ENCODE results near the gene BAHCC1. TPM values are rescaled to one million over a fixed set of nuclear protein-coding genes. Genes with fewer than 3 reads are reported as not detected.

Gene BAHCC1
- total and polyA plus RNA-seq, 2 of the 4 experiments (the other 2 are of a cell fraction): 0.36 to 7.8 TPM

DNA sequence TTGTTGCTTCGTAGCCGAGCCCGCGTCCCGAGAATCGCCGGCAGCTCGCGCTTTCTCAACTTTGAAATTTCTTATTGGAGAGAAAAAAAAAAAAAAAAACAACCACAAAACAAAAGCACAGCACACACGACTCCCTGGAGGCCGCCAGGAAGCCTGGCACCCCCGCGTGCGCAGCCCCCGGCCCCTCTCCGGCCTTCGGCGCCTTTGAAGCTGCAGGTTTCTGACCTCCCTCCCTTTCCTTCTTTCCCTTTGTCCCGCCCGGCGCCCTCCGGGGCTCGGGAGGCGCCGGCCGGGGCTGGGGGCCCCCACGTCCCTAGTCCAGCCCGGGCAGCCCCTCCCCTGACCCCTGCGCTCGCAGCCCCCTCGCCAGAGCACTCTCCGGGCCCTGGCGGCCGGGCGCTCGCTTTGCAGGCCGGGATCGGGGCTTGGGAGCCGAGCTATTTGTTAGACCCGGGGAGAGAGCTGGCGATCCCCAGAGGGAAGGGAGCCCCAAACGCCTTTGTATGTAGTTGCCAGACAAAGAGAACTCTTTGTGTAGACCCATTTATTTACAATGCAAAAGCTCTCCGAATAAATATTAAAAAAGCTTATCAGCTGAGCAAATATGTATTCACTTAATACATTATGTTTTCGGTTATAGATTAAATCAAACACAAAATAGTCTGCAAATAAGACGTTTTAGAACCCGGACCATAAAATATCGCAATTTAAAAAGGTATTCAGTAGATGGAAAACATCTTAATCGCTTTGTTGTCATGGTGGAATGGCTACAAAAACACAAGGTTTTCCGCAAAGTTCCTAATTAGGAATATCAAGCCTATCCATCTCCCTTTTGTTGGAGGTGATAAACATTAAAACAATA lies 2.3 kb downstream of the BAHCC1 start:
- H3K27me3 ChIP-seq (ENCODE audit: control insufficient read depth, insufficient read depth, low read length): no peaks in the 10 kb centered on the region
- peak overlapping the region; percentile 96 for H2BK5ac ChIP-seq (ENCODE audit: low read depth, low read length, poor library complexity, severe bottlenecking)
- peaks cover 20% of the 10 kb centered on the region for H3K4me1 ChIP-seq (ENCODE audit: control insufficient read depth, insufficient read depth, low read length)
- POLR2A ChIA-PET (ENCODE audit: unreplicated experiment): interaction anchor here (0.5 to 0.8 kb wide), 6 partner anchors 10 to 1686 kb away, joined by 3 to 5 read pairs (median 4); partner anchors contain the start of gene ACTG1
- H2AFZ ChIP-seq (replicated peaks; ENCODE audit: low read length, poor library complexity): peak overlapping the region; percentile 85
- 0% methylated on average over 8 of the region's 49 CpGs; no CpG with 5 or more reads in 1 of the 2 experiments for WGBS, 2 experiments (ENCODE audit: extremely low coverage in 2 of 2, insufficient read length in 1 of 2)
- H3K9me3 ChIP-seq (ENCODE audit: control insufficient read depth, insufficient read depth, low read length): no peaks in the 10 kb centered on the region
- peak overlapping the region; percentile 73 for H3K18ac ChIP-seq (ENCODE audit: low read depth, low read length)
- H2BK15ac ChIP-seq (ENCODE audit: low read depth, low read length): peak overlapping the region; percentile 47; the same call in 1 of the 3 replicates
- in situ Hi-C loops (cut with MboI; ENCODE audit: low sequenced_read_pairs): no loop called here
- H4K91ac ChIP-seq (ENCODE audit: insufficient read depth, low read depth, low read length): peak overlapping the region; percentile 76
- BruUV-seq (replicated peaks): no TSS peak
- H3K4me2 ChIP-seq (ENCODE audit: low read depth, low read length): peak overlapping the region; percentile 90
- peak overlapping the region; percentile 93 for H3K4ac ChIP-seq (ENCODE audit: low read depth, low read length)
- H2AK5ac ChIP-seq (ENCODE audit: low read depth, low read length): peak overlapping the region; percentile 96
- peak overlapping the region; percentile 83 for H3K9ac ChIP-seq (ENCODE audit: low read depth, low read length)
- peak overlapping the region; percentile 90 for H3K27ac ChIP-seq (ENCODE audit: insufficient read depth, low read length)
- peak overlapping the region; percentile 48; the same call in 1 of the 2 replicates for H2BK20ac ChIP-seq (ENCODE audit: low read depth, low read length)
- peak overlapping the region; percentile 77 for H3K56ac ChIP-seq (ENCODE audit: extremely low read depth, insufficient read depth, low read length)
- peak overlapping the region; percentile 67 to 76 for H4K8ac ChIP-seq (ENCODE audit: low read depth in 2 of 2, low read length in 2 of 2)
- dilution Hi-C loops (cut with HindIII; ENCODE audit: low sequenced_read_pairs, unreplicated experiment): no loop called here
- H4K5ac ChIP-seq (ENCODE audit: low read depth, low read length): peak overlapping the region; percentile 95
- H3K14ac ChIP-seq (replicated peaks; ENCODE audit: low read depth, low read length): peak overlapping the region; percentile 88
- peak overlapping the region; percentile 95 for H2AK9ac ChIP-seq (replicated peaks; ENCODE audit: low read depth, low read length, poor library complexity)
- peak overlapping the region; percentile 82 for H3K23ac ChIP-seq (ENCODE audit: low read depth, low read length)
- intact Hi-C loops (cut with micrococcal nuclease): loop anchor here (1.0 kb wide), 1 partner anchor 87 kb away; no protein-coding TSS in a partner anchor
- DNase-seq (peak; percentile 62), ATAC-seq (ENCODE audit: low read depth) (no peak)
- H3K9me1 ChIP-seq (ENCODE audit: insufficient read depth, low read length): no peaks in the 10 kb centered on the region
- TF ChIP-seq MXI1 (IDR thresholded peaks at IDR 0.05; ENCODE audit: borderline replicate concordance, low read depth, low read length): no peak
- TF ChIP-seq BHLHE40 (IDR thresholded peaks at IDR 0.05; ENCODE audit: low read depth, low read length): no peak
- no peak for TF ChIP-seq RAD21 (IDR thresholded peaks at IDR 0.05; ENCODE audit: low read length)
- no peak for TF ChIP-seq POLR2A (IDR thresholded peaks at IDR 0.05; ENCODE audit: low read depth, low read length)
- no peak for TF ChIP-seq MAZ (IDR thresholded peaks at IDR 0.05; ENCODE audit: borderline replicate concordance, low read depth, low read length)
- no peak for TF ChIP-seq NFE2L2 (IDR thresholded peaks at IDR 0.05; ENCODE audit: low read depth, low read length)
- TF ChIP-seq, protein P1, sequence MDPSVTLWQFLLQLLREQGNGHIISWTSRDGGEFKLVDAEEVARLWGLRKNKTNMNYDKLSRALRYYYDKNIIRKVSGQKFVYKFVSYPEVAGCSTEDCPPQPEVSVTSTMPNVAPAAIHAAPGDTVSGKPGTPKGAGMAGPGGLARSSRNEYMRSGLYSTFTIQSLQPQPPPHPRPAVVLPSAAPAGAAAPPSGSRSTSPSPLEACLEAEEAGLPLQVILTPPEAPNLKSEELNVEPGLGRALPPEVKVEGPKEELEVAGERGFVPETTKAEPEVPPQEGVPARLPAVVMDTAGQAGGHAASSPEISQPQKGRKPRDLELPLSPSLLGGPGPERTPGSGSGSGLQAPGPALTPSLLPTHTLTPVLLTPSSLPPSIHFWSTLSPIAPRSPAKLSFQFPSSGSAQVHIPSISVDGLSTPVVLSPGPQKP (IDR thresholded peaks at IDR 0.05; ENCODE audit: borderline replicate concordance, low read depth, low read length): no peak
- no peak for TF ChIP-seq FOS (IDR thresholded peaks at IDR 0.05; ENCODE audit: low read depth, low read length)
- TF ChIP-seq MAFK (IDR thresholded peaks at IDR 0.05; ENCODE audit: low read depth, low read length): no peak
- no peak for TF ChIP-seq CEBPB (IDR thresholded peaks at IDR 0.05; ENCODE audit: low read depth, low read length)
- TF ChIP-seq, protein P2, sequence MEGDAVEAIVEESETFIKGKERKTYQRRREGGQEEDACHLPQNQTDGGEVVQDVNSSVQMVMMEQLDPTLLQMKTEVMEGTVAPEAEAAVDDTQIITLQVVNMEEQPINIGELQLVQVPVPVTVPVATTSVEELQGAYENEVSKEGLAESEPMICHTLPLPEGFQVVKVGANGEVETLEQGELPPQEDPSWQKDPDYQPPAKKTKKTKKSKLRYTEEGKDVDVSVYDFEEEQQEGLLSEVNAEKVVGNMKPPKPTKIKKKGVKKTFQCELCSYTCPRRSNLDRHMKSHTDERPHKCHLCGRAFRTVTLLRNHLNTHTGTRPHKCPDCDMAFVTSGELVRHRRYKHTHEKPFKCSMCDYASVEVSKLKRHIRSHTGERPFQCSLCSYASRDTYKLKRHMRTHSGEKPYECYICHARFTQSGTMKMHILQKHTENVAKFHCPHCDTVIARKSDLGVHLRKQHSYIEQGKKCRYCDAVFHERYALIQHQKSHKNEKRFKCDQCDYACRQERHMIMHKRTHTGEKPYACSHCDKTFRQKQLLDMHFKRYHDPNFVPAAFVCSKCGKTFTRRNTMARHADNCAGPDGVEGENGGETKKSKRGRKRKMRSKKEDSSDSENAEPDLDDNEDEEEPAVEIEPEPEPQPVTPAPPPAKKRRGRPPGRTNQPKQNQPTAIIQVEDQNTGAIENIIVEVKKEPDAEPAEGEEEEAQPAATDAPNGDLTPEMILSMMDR (conservative IDR thresholded peaks at IDR 0.05; ENCODE audit: low read depth, low read length): no peak
- TF ChIP-seq CHD1 (IDR thresholded peaks at IDR 0.05; ENCODE audit: low read depth, low read length): no peak; the same call in 1 of the 2 replicates
- no peak for TF ChIP-seq RFX5 (IDR thresholded peaks at IDR 0.05; ENCODE audit: low read depth, low read length)
- peak overlapping the region; percentile 90 for H2BK120ac ChIP-seq (ENCODE audit: low read depth, low read length)
- H3K36me3 ChIP-seq (ENCODE audit: control insufficient read depth, insufficient read depth, low read length): no peaks in the 10 kb centered on the region; the same call in 1 of the 2 replicates
- peak overlapping the region; percentile 57 for H3K4me3 ChIP-seq (ENCODE audit: insufficient read depth, low read depth, low read length)
- H3K79me1 ChIP-seq (ENCODE audit: low read depth in 1 of 2, low read length in 2 of 2): peaks cover 6 to 28% of the 10 kb centered on the region in 2 experiments; a peak in 3 of 4 replicates
- H4K20me1 ChIP-seq (ENCODE audit: insufficient read depth, low read length): peaks cover 10% of the 10 kb centered on the region
- CTCF ChIA-PET: interaction anchor here (0.5 to 1.1 kb wide), 2 partner anchors 44 to 196 kb away, joined by 3 to 4 read pairs; no protein-coding TSS in a partner anchor
